Keratinocyte (primary cell): ENCODE measurements around the gene ATP11B.
"Not testable (repeated sequence)": the region's sequence is repeated elsewhere in the genome, so short reads cannot be mapped to it uniquely, and the experiment has no call there.

Experiments
- EZH2 ChIP-seq: IDR thresholded peaks from one replicate; pipeline ENCODE4 v1.6.1; 2012; ENCODE audit warnings: inconsistent platforms, mild to moderate bottlenecking, low read length, moderate library complexity
- TF ChIP-seq, protein P1 (sequence below), 3 experiments: IDR thresholded peaks in 1 of 3; conservative IDR thresholded peaks in 1 of 3; optimal IDR thresholded peaks in 1 of 3; 2 replicates in 2 of 3; 3 replicates in 1 of 3; pipeline versions ENCODE3 to v1.5.1; 2011; ENCODE audit warnings: low read length in 3 of 3, mild to moderate bottlenecking in 3 of 3, moderate library complexity in 2 of 3, control low read depth in 1 of 3, inconsistent platforms in 1 of 3; ENCODE audit not compliant: insufficient read depth in 2 of 3; ENCODE audit errors: extremely low read depth in 1 of 3

DNA sequence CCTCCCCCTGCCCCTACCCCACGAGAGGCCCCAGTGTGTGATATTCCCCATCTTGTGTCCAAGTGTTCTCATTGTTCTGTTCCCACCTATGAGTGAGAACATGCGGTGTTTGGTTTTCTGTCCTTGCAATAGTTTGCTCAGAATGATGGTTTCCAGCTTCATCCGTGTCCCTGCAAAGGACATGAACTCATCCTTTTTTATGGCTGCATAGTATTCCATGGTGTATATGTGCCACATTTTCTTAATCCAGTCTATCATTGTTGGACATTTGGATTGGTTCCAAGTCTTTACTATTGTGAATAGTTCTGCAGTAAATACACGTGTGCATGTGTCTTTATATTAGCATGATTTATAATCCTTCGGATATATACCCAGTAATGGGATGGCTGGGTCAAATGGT, 29.0 kb downstream of the ATP11B start:
- TF ChIP-seq, protein P1, sequence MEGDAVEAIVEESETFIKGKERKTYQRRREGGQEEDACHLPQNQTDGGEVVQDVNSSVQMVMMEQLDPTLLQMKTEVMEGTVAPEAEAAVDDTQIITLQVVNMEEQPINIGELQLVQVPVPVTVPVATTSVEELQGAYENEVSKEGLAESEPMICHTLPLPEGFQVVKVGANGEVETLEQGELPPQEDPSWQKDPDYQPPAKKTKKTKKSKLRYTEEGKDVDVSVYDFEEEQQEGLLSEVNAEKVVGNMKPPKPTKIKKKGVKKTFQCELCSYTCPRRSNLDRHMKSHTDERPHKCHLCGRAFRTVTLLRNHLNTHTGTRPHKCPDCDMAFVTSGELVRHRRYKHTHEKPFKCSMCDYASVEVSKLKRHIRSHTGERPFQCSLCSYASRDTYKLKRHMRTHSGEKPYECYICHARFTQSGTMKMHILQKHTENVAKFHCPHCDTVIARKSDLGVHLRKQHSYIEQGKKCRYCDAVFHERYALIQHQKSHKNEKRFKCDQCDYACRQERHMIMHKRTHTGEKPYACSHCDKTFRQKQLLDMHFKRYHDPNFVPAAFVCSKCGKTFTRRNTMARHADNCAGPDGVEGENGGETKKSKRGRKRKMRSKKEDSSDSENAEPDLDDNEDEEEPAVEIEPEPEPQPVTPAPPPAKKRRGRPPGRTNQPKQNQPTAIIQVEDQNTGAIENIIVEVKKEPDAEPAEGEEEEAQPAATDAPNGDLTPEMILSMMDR (optimal IDR thresholded peaks at IDR 0.05 in 1 of 3, IDR thresholded peaks at IDR 0.05 in 1 of 3, conservative IDR thresholded peaks at IDR 0.05 in 1 of 3; ENCODE audit: extremely low read depth in 1 of 3, insufficient read depth in 2 of 3, low read length in 3 of 3), result not testable (repeated sequence)
- not testable (repeated sequence) for TF ChIP-seq EZH2
